GM23338 (cell line): ENCODE measurements around the gene CSNK1G1. TPM values are rescaled to one million over a fixed set of nuclear protein-coding genes. Genes with fewer than 3 reads are reported as not detected.
A peak's percentile ranks its signal among the peaks of the same experiment; 100 is the strongest.

Experiments
- ATAC-seq: fragments of 200-7000 bp; cut with Tn5 transposase; 3 replicates; pipeline ENCODE4 v1.9.1; 2020
- DNase-seq: peaks from one replicate; pipeline ENCODE4 v3.0.0-alpha.2; 2015; ENCODE audit warnings: low spot score
- H2AFZ ChIP-seq: fragments of 200-600 bp; sonication (generic); 2 replicates; pipeline ENCODE4 v1.8.0; 2016; ENCODE audit warnings: antibody characterized with exemption, mild to moderate bottlenecking, moderate library complexity
- H3F3A ChIP-seq: fragments of 200-600 bp; sonication (generic); replicated peaks from 2 replicates; pipeline ENCODE4 v1.8.0; 2017; ENCODE audit warnings: antibody characterized with exemption, mixed run types, low read depth
- H3K27ac ChIP-seq: fragments of 200-600 bp; sonication (generic); 2 replicates; pipeline ENCODE4 v1.6.1; 2016; ENCODE audit warnings: low read depth
- H3K27me3 ChIP-seq: fragments of 200-600 bp; sonication (generic); 2 replicates; pipeline ENCODE4 v1.8.0; 2016; ENCODE audit warnings: mild to moderate bottlenecking, mixed run types, moderate library complexity; ENCODE audit not compliant: insufficient read depth
- H3K36me3 ChIP-seq: fragments of 200-600 bp; sonication (generic); 2 replicates; pipeline ENCODE4 v1.8.0; 2016; ENCODE audit warnings: mild to moderate bottlenecking; ENCODE audit not compliant: insufficient read depth
- H3K4me1 ChIP-seq: fragments of 200-600 bp; sonication (generic); 2 replicates; pipeline ENCODE4 v1.8.0; 2016; ENCODE audit warnings: mild to moderate bottlenecking, moderate library complexity; ENCODE audit not compliant: insufficient read depth
- H3K4me2 ChIP-seq: fragments of 200-600 bp; sonication (generic); 2 replicates; pipeline ENCODE4 v1.7.1; 2017; ENCODE audit warnings: mixed run types
- H3K4me3 ChIP-seq: fragments of 200-600 bp; sonication (generic); 2 replicates; pipeline ENCODE4 v1.6.1; 2016; ENCODE audit warnings: mixed run types
- H3K79me2 ChIP-seq: fragments of 200-600 bp; sonication (generic); replicated peaks from 2 replicates; pipeline ENCODE4 v1.8.0; 2017; ENCODE audit warnings: mild to moderate bottlenecking; ENCODE audit not compliant: insufficient read depth
- H3K9me2 ChIP-seq: fragments of 200-600 bp; sonication (generic); 2 replicates; pipeline ENCODE4 v1.8.0; 2017; ENCODE audit not compliant: insufficient read depth
- H4K20me1 ChIP-seq: fragments of 200-600 bp; sonication (generic); replicated peaks from 2 replicates; pipeline ENCODE4 v1.8.0; 2017; ENCODE audit warnings: mild to moderate bottlenecking; ENCODE audit not compliant: insufficient read depth
- H3K27ac Mint-ChIP-seq: 2 replicates; pipeline ENCODE4 v1.8.0; 2020; ENCODE audit warnings: inconsistent platforms, mild to moderate bottlenecking, moderate library complexity, mixed read lengths
- H3K27me3 Mint-ChIP-seq: 3 replicates; pipeline ENCODE4 v1.8.0; 2022; ENCODE audit warnings: low read depth, mild to moderate bottlenecking, moderate library complexity, mixed read lengths, inconsistent platforms; ENCODE audit not compliant: insufficient read depth, poor library complexity
- H3K36me3 Mint-ChIP-seq: 3 replicates; pipeline ENCODE4 v1.8.0; 2021; ENCODE audit warnings: low read depth, mild to moderate bottlenecking, inconsistent platforms, moderate library complexity, mixed read lengths
- H3K4me1 Mint-ChIP-seq: 3 replicates; pipeline ENCODE4 v1.8.0; 2020; ENCODE audit warnings: mild to moderate bottlenecking, inconsistent platforms, mixed read lengths
- H3K4me3 Mint-ChIP-seq: 3 replicates; pipeline ENCODE4 v1.8.0; 2021; ENCODE audit warnings: moderate library complexity, mild to moderate bottlenecking, inconsistent platforms, mixed read lengths
- H3K9me3 Mint-ChIP-seq: 3 replicates; pipeline ENCODE4 v1.8.0; 2020; ENCODE audit warnings: moderate library complexity, mild to moderate bottlenecking, inconsistent platforms, mixed read lengths
- CREB1 ChIP-seq: fragments of 250-450 bp; sonication (Bioruptor Pico); IDR thresholded peaks from 2 replicates; pipeline ENCODE4 v1.5.0; 2020; ENCODE audit warnings: low read depth, mild to moderate bottlenecking, moderate library complexity
- CTCF ChIP-seq, 2 experiments: fragments of 200-600 bp in 1 of 2; sonication (generic) in 1 of 2; conservative IDR thresholded peaks; 2 replicates each; pipeline versions ENCODE4 v1.5.1 to v1.6.1; 2016 to 2017; ENCODE audit warnings: antibody characterized with exemption in 2 of 2, low read depth in 2 of 2, mild to moderate bottlenecking in 2 of 2, moderate library complexity in 1 of 2
- JUNB ChIP-seq: IDR thresholded peaks from one replicate; pipeline ENCODE4 v1.6.1; 2016; ENCODE audit warnings: antibody characterized with exemption; ENCODE audit not compliant: unreplicated experiment
- NANOG ChIP-seq: IDR thresholded peaks from 2 replicates; pipeline ENCODE4 v1.6.1; 2016; ENCODE audit warnings: antibody characterized with exemption, borderline replicate concordance
- STAT1 ChIP-seq: IDR thresholded peaks from one replicate; pipeline ENCODE4 v1.6.1; 2016; ENCODE audit warnings: antibody characterized with exemption; ENCODE audit not compliant: unreplicated experiment
- ZNF331 ChIP-seq: fragments of 250-450 bp; sonication (Bioruptor Pico); IDR thresholded peaks from 2 replicates; pipeline ENCODE4 v1.5.0; 2020; ENCODE audit warnings: low read depth, mild to moderate bottlenecking, moderate library complexity
- ZNF462 ChIP-seq: fragments of 250-450 bp; sonication (Bioruptor Pico); IDR thresholded peaks from 2 replicates; pipeline ENCODE4 v1.5.0; 2020; ENCODE audit warnings: mild to moderate bottlenecking, moderate library complexity
- polyA plus RNA-seq: library from polyadenylated mRNA; unstranded; fragments of >200 nt; fragmentation: Nextera tagmentation; extraction: Ambion mirVana; gene quantifications from 2 replicates; pipeline ENCODE4 v1.2.1, GENCODE V29; 2016
- total RNA-seq: library from RNA; depleted of rRNA; stranded (reverse); fragments of >200 nt; shearing (Covaris generic); gene quantifications from 2 replicates; pipeline ENCODE4 v1.2.3, GENCODE V29; 2014

Gene CSNK1G1
- total and polyA plus RNA-seq, 2 experiments from 2014 or later, result 9.3 to 13.4 TPM

GRCh38 chr15:64343841-64344240 lies 12.1 kb downstream of the CSNK1G1 start (continued):
- TF ChIP-seq ZNF462 (no peak), CREB1 (CRISPR knock-in tag) (no peak), JUNB (no peak)

- H3K27me3 Mint-ChIP-seq, result no peaks in the 10 kb centered on the region
- peak overlapping the region; percentile 6; the same call in 1 of the 2 replicates for H3K27ac Mint-ChIP-seq
- no peak overlapping the region for H3K4me3 Mint-ChIP-seq
- Histone ChIP-seq H3K27me3 (no peaks in the 10 kb centered on the region), H3K9me2 (no peaks in the 10 kb centered on the region), H4K20me1 (no peaks in the 10 kb centered on the region), H3K79me2 (peaks cover 34% of the 10 kb centered on the region), H3K4me2 (no peak overlapping the region), H3K27ac (no peak overlapping the region), H3K4me1 (peaks cover 12% of the 10 kb centered on the region), H2AFZ (no peak overlapping the region), H3F3A (no peaks in the 10 kb centered on the region), H3K4me3 (no peak overlapping the region), H3K36me3 (no peaks in the 10 kb centered on the region)
- H3K36me3 Mint-ChIP-seq, result 0 out of 3 replicates have a peak, but pooled peaks cover under 1% of the 10 kb centered on the region
- DNase-seq (no peak), ATAC-seq (no peak)
- no peaks in the 10 kb centered on the region for H3K9me3 Mint-ChIP-seq
- H3K4me1 Mint-ChIP-seq, result peaks cover 14% of the 10 kb centered on the region
- no peak for TF ChIP-seq JUNB
- no peak for TF ChIP-seq ZNF331 (CRISPR knock-in tag)
- TF ChIP-seq NANOG, result no peak
- no peak for TF ChIP-seq CREB1 (CRISPR knock-in tag)
- TF ChIP-seq ZNF462, result no peak
- TF ChIP-seq STAT1, result no peak
- no peak for TF ChIP-seq CTCF (conservative IDR thresholded peaks at IDR 0.05; ENCODE audit: low read depth in 2 of 2)
These were observed 12.8 kb downstream of the CSNK1G1 start for GRCh38 chr15:64343222-64343621.
